ENCODE results near the gene CDH24. TPM values are rescaled to one million over a fixed set of nuclear protein-coding genes. Genes with fewer than 3 reads are reported as not detected.

Gene CDH24
- total and polyA plus RNA-seq, 2 of the 4 experiments (the other 2 are of a cell fraction), result 3.9 to 24.4 TPM

GRCh38 chr14:23006188-23006534, 51.2 kb downstream of the CDH24 start (continued):
- no peak for TF ChIP-seq CEBPB (IDR thresholded peaks at IDR 0.05; ENCODE audit: low read depth, low read length)
- no peak for TF ChIP-seq RFX5 (IDR thresholded peaks at IDR 0.05; ENCODE audit: low read depth, low read length)
- TF ChIP-seq USF2 (IDR thresholded peaks at IDR 0.05; ENCODE audit: low read depth, low read length), result no peak
- no peak for TF ChIP-seq MAFK (IDR thresholded peaks at IDR 0.05; ENCODE audit: low read depth, low read length)

GRCh38 chr14:23005451-23006187, 51.7 kb downstream of the CDH24 start:
- POLR2A ChIA-PET (ENCODE audit: unreplicated experiment), result interaction anchor here (1.0 kb wide), 1 partner anchor 10 kb away, joined by 4 read pairs; no protein-coding TSS in a partner anchor
- Histone ChIP-seq H3K27ac (ENCODE audit: insufficient read depth, low read length) (no peak overlapping the region), H2BK5ac (ENCODE audit: low read depth, low read length, poor library complexity, severe bottlenecking) (no peak overlapping the region), H3K56ac (ENCODE audit: extremely low read depth, insufficient read depth, low read length) (no peak overlapping the region), H3K4me1 (ENCODE audit: control insufficient read depth, insufficient read depth, low read length) (peaks cover 2% of the 10 kb centered on the region; the same call in 1 of the 2 replicates), H4K20me1 (ENCODE audit: insufficient read depth, low read length) (no peaks in the 10 kb centered on the region), H3K9me3 (ENCODE audit: control insufficient read depth, insufficient read depth, low read length) (no peaks in the 10 kb centered on the region), H3K4me3 (ENCODE audit: insufficient read depth, low read depth, low read length) (no peak overlapping the region), H3K4me2 (ENCODE audit: low read depth, low read length) (peak overlapping the region; percentile 92), H2AK9ac (replicated peaks; ENCODE audit: low read depth, low read length, poor library complexity) (no peak overlapping the region), H2BK20ac (ENCODE audit: low read depth, low read length) (no peak overlapping the region), H4K8ac (ENCODE audit: low read depth in 2 of 2, low read length in 2 of 2) (no peak overlapping the region), H3K23ac (ENCODE audit: low read depth, low read length) (no peak overlapping the region), H2AK5ac (ENCODE audit: low read depth, low read length) (no peak overlapping the region), H3K9ac (ENCODE audit: low read depth, low read length) (no peak overlapping the region), H3K4ac (ENCODE audit: low read depth, low read length) (no peak overlapping the region), H2AFZ (replicated peaks; ENCODE audit: low read length, poor library complexity) (no peak overlapping the region), H3K18ac (ENCODE audit: low read depth, low read length) (no peak overlapping the region), H3K36me3 (ENCODE audit: control insufficient read depth, insufficient read depth, low read length) (no peaks in the 10 kb centered on the region), H3K9me1 (ENCODE audit: insufficient read depth, low read length) (peaks cover 3% of the 10 kb centered on the region; the same call in 1 of the 2 replicates), H4K91ac (ENCODE audit: insufficient read depth, low read depth, low read length) (no peak overlapping the region), H3K27me3 (ENCODE audit: control insufficient read depth, insufficient read depth, low read length) (no peaks in the 10 kb centered on the region), H2BK120ac (ENCODE audit: low read depth, low read length) (no peak overlapping the region), H3K79me1 (ENCODE audit: low read depth in 1 of 2, low read length in 2 of 2) (peaks cover 0 to 12% of the 10 kb centered on the region in 2 experiments; a peak in 3 of 4 replicates), H4K5ac (ENCODE audit: low read depth, low read length) (no peak overlapping the region), H2BK15ac (ENCODE audit: low read depth, low read length) (no peak overlapping the region), H3K14ac (replicated peaks; ENCODE audit: low read depth, low read length) (0 out of 2 replicates have a peak overlapping the region, but pooled peaks have one; percentile 31)
- CTCF ChIA-PET, result interaction anchor here (1.3 to 3.2 kb wide), 4 partner anchors 10 to 63 kb away, joined by 4 to 20 read pairs (median 10); no protein-coding TSS in a partner anchor
- dilution Hi-C loops (cut with HindIII; ENCODE audit: low sequenced_read_pairs, unreplicated experiment) (no loop called here), intact Hi-C loops (cut with micrococcal nuclease) (loop anchor here (2.0 kb wide), 1 partner anchor 29 kb away; the partner anchor contains the start of gene PSMB5), in situ Hi-C loops (cut with MboI; ENCODE audit: low sequenced_read_pairs) (no loop called here)
- TF ChIP-seq RFX5 (IDR thresholded peaks at IDR 0.05; ENCODE audit: low read depth, low read length) (no peak), SMC3 (IDR thresholded peaks at IDR 0.05; ENCODE audit: low read depth, low read length) (no peak), BHLHE40 (IDR thresholded peaks at IDR 0.05; ENCODE audit: low read depth, low read length) (no peak), CEBPB (IDR thresholded peaks at IDR 0.05; ENCODE audit: low read depth, low read length) (no peak), NFE2L2 (IDR thresholded peaks at IDR 0.05; ENCODE audit: low read depth, low read length) (no peak), USF2 (IDR thresholded peaks at IDR 0.05; ENCODE audit: low read depth, low read length) (no peak), CTCF (conservative IDR thresholded peaks at IDR 0.05; ENCODE audit: low read depth, low read length) (no peak), FOS (IDR thresholded peaks at IDR 0.05; ENCODE audit: low read depth, low read length) (no peak)
- no TSS peak for BruUV-seq (replicated peaks)
- WGBS, 2 experiments (ENCODE audit: extremely low coverage in 2 of 2, insufficient read length in 1 of 2), result no CpG with 5 or more reads among the region's 3 CpGs
- DNase-seq (peak; percentile 40), ATAC-seq (ENCODE audit: low read depth) (no peak)

Data from IMR-90 (cell line).